ENCODE results near the gene ATL1. TPM values are rescaled to one million over a fixed set of nuclear protein-coding genes. Genes with fewer than 3 reads are reported as not detected.

The ATL1 gene
- total and polyA plus RNA-seq, 2 experiments from 2014 or later, result 3.5 to 7.0 TPM

DNA sequence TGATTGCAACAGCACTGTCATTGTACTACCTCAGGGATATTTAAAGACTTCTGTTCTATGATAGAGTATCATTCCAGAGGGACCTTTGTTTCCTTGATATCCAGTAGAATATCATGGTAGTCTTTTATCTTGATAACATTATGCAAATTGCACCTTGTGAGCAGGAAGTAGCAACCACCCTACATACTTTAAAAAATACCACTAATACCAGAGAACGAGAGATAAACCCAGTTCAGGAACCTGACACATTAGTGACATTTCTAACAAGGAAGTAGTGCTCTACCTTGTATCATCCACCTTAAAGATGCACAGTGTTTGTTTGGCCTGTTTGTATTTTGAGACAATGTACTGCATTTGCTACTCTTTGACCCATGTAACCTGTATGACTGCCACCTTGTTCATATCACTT, 18.8 kb upstream of the ATL1 start (continued):
- no peak for TF ChIP-seq POLR2AphosphoS5 (IDR thresholded peaks at IDR 0.05; ENCODE audit: low read depth)
- no peak for TF ChIP-seq ZNF114 (CRISPR knock-in tag; IDR thresholded peaks at IDR 0.05)
- TF ChIP-seq NANOG (IDR thresholded peaks at IDR 0.05; ENCODE audit: borderline replicate concordance), result no peak

- H3K27ac ChIP-seq (ENCODE audit: low read depth), result no peak overlapping the region
- no peak overlapping the region for H2AFZ ChIP-seq
- H3K79me2 ChIP-seq (replicated peaks; ENCODE audit: insufficient read depth), result no peaks in the 10 kb centered on the region
- no peak overlapping the region for H3K4me3 Mint-ChIP-seq
- no peak overlapping the region for H3K27ac Mint-ChIP-seq
- no peaks in the 10 kb centered on the region for H3K36me3 ChIP-seq (ENCODE audit: insufficient read depth)
- H3K4me2 ChIP-seq, result no peak overlapping the region
- H3K27me3 ChIP-seq (ENCODE audit: insufficient read depth), result no peaks in the 10 kb centered on the region
- no peak overlapping the region for H3K4me3 ChIP-seq
- no peaks in the 10 kb centered on the region for H4K20me1 ChIP-seq (replicated peaks; ENCODE audit: insufficient read depth)
- no peaks in the 10 kb centered on the region for H3F3A ChIP-seq (replicated peaks; ENCODE audit: low read depth)
- H3K27me3 Mint-ChIP-seq (ENCODE audit: insufficient read depth, low read depth, poor library complexity), result no peaks in the 10 kb centered on the region
- TF ChIP-seq, protein P1, sequence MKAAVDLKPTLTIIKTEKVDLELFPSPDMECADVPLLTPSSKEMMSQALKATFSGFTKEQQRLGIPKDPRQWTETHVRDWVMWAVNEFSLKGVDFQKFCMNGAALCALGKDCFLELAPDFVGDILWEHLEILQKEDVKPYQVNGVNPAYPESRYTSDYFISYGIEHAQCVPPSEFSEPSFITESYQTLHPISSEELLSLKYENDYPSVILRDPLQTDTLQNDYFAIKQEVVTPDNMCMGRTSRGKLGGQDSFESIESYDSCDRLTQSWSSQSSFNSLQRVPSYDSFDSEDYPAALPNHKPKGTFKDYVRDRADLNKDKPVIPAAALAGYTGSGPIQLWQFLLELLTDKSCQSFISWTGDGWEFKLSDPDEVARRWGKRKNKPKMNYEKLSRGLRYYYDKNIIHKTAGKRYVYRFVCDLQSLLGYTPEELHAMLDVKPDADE (IDR thresholded peaks at IDR 0.05), result no peak
- peak; percentile 70 for TF ChIP-seq CTCF (conservative IDR thresholded peaks at IDR 0.05; ENCODE audit: low read depth in 2 of 2)
- H3K9me3 Mint-ChIP-seq, result peaks cover 4% of the 10 kb centered on the region
- H3K9me2 ChIP-seq (ENCODE audit: insufficient read depth), result no peaks in the 10 kb centered on the region; the same call in 1 of the 2 replicates
- peaks cover 4% of the 10 kb centered on the region; the same call in 2 of the 3 replicates for H3K4me1 Mint-ChIP-seq
- DNase-seq (ENCODE audit: low spot score) (peak; percentile 77), ATAC-seq (peak; percentile 76)
- H3K4me1 ChIP-seq (ENCODE audit: insufficient read depth), result no peaks in the 10 kb centered on the region
- peaks cover 3% of the 10 kb centered on the region; the same call in 1 of the 3 replicates for H3K36me3 Mint-ChIP-seq (ENCODE audit: low read depth)
Observed at GRCh38 chr14:50542941-50543418, 17.0 kb upstream of the ATL1 start.

- Histone ChIP-seq H3K9me2 (ENCODE audit: insufficient read depth) (no peaks in the 10 kb centered on the region; the same call in 1 of the 2 replicates), H3K79me2 (replicated peaks; ENCODE audit: insufficient read depth) (no peaks in the 10 kb centered on the region), H4K20me1 (replicated peaks; ENCODE audit: insufficient read depth) (no peaks in the 10 kb centered on the region), H3K27ac (ENCODE audit: low read depth) (no peak overlapping the region), H3F3A (replicated peaks; ENCODE audit: low read depth) (no peaks in the 10 kb centered on the region), H3K4me2 (no peak overlapping the region), H2AFZ (no peak overlapping the region), H3K36me3 (ENCODE audit: insufficient read depth) (no peaks in the 10 kb centered on the region), H3K4me3 (no peak overlapping the region), H3K27me3 (ENCODE audit: insufficient read depth) (no peaks in the 10 kb centered on the region), H3K4me1 (ENCODE audit: insufficient read depth) (no peaks in the 10 kb centered on the region)
- Mint-ChIP-seq H3K4me3 (no peak overlapping the region), H3K27me3 (ENCODE audit: insufficient read depth, low read depth, poor library complexity) (no peaks in the 10 kb centered on the region), H3K4me1 (peaks cover 4% of the 10 kb centered on the region; the same call in 2 of the 3 replicates), H3K27ac (no peak overlapping the region), H3K36me3 (ENCODE audit: low read depth) (no peaks in the 10 kb centered on the region), H3K9me3 (no peaks in the 10 kb centered on the region)
- ATAC-seq (no peak), DNase-seq (ENCODE audit: low spot score) (no peak)
- TF ChIP-seq EZH2 (IDR thresholded peaks at IDR 0.05; ENCODE audit: low read depth, unreplicated experiment) (no peak), NANOG (IDR thresholded peaks at IDR 0.05; ENCODE audit: borderline replicate concordance) (no peak), CREB1 (CRISPR knock-in tag; IDR thresholded peaks at IDR 0.05; ENCODE audit: low read depth) (no peak), ZNF114 (CRISPR knock-in tag; IDR thresholded peaks at IDR 0.05) (no peak), ZNF462 (CRISPR knock-in tag; IDR thresholded peaks at IDR 0.05) (no peak), EZH2phosphoT487 (IDR thresholded peaks at IDR 0.05; ENCODE audit: unreplicated experiment) (no peak), JUNB (IDR thresholded peaks at IDR 0.05; ENCODE audit: unreplicated experiment) (no peak)
- TF ChIP-seq, protein P1 (IDR thresholded peaks at IDR 0.05), result no peak
Observed at GRCh38 chr14:50544911-50545310, 15.0 kb upstream of the ATL1 start.

All from GM23338 (cell line).